ENCODE results near the gene ART5. TPM values are rescaled to one million over a fixed set of nuclear protein-coding genes. Genes with fewer than 3 reads are reported as not detected.

The ART5 gene
- total and polyA plus RNA-seq, 2 experiments from 2014 or later = 6.4 to 12.9 TPM

- no peak overlapping the region for H3K4me2 ChIP-seq
- H3K79me2 ChIP-seq (replicated peaks; ENCODE audit: insufficient read depth) = no peaks in the 10 kb centered on the region
- H3K9me2 ChIP-seq (ENCODE audit: insufficient read depth) = no peaks in the 10 kb centered on the region
- no peaks in the 10 kb centered on the region for H3K9me3 Mint-ChIP-seq
- no peak overlapping the region for H3K27ac ChIP-seq (ENCODE audit: low read depth)
- H2AFZ ChIP-seq = no peak overlapping the region
- no peaks in the 10 kb centered on the region for H3K4me1 ChIP-seq (ENCODE audit: insufficient read depth)
- H3K4me3 ChIP-seq = no peak overlapping the region
- H3K4me3 Mint-ChIP-seq = no peak overlapping the region
- H4K20me1 ChIP-seq (replicated peaks; ENCODE audit: insufficient read depth) = no peaks in the 10 kb centered on the region
- H3K27me3 ChIP-seq (ENCODE audit: insufficient read depth) = no peaks in the 10 kb centered on the region
- DNase-seq (ENCODE audit: low spot score) (no peak), ATAC-seq (no peak)
- no peaks in the 10 kb centered on the region for H3K4me1 Mint-ChIP-seq
- no peaks in the 10 kb centered on the region for H3F3A ChIP-seq (replicated peaks; ENCODE audit: low read depth)
- no peaks in the 10 kb centered on the region for H3K36me3 Mint-ChIP-seq (ENCODE audit: low read depth)
- H3K36me3 ChIP-seq (ENCODE audit: insufficient read depth) = no peaks in the 10 kb centered on the region
- no peaks in the 10 kb centered on the region for H3K27me3 Mint-ChIP-seq (ENCODE audit: insufficient read depth, low read depth, poor library complexity)
- no peak overlapping the region for H3K27ac Mint-ChIP-seq
- no peak for TF ChIP-seq JUNB (IDR thresholded peaks at IDR 0.05; ENCODE audit: unreplicated experiment)
Observed at GRCh38 chr11:3605771-3606203, 36.0 kb downstream of the ART5 start.

GRCh38 chr11:3605283-3605662 lies 36.5 kb downstream of the ART5 start:
- Histone ChIP-seq H3F3A (replicated peaks; ENCODE audit: low read depth) (no peaks in the 10 kb centered on the region), H3K27me3 (ENCODE audit: insufficient read depth) (no peaks in the 10 kb centered on the region), H3K4me2 (no peak overlapping the region), H3K9me2 (ENCODE audit: insufficient read depth) (no peaks in the 10 kb centered on the region), H3K79me2 (replicated peaks; ENCODE audit: insufficient read depth) (no peaks in the 10 kb centered on the region), H3K4me1 (ENCODE audit: insufficient read depth) (no peaks in the 10 kb centered on the region), H3K27ac (ENCODE audit: low read depth) (no peak overlapping the region), H3K4me3 (no peak overlapping the region), H4K20me1 (replicated peaks; ENCODE audit: insufficient read depth) (no peaks in the 10 kb centered on the region), H3K36me3 (ENCODE audit: insufficient read depth) (no peaks in the 10 kb centered on the region), H2AFZ (no peak overlapping the region)
- Mint-ChIP-seq H3K36me3 (ENCODE audit: low read depth) (no peaks in the 10 kb centered on the region), H3K4me1 (no peaks in the 10 kb centered on the region), H3K9me3 (no peaks in the 10 kb centered on the region), H3K27me3 (ENCODE audit: insufficient read depth, low read depth, poor library complexity) (no peaks in the 10 kb centered on the region), H3K4me3 (no peak overlapping the region), H3K27ac (no peak overlapping the region)
- no peak for TF ChIP-seq ZNF331 (CRISPR knock-in tag; IDR thresholded peaks at IDR 0.05; ENCODE audit: low read depth)
- TF ChIP-seq EZH2phosphoT487 (IDR thresholded peaks at IDR 0.05; ENCODE audit: unreplicated experiment) = no peak
- no peak for TF ChIP-seq NANOG (IDR thresholded peaks at IDR 0.05; ENCODE audit: borderline replicate concordance)
- no peak for DNase-seq (ENCODE audit: low spot score)
- ATAC-seq = no peak

GRCh38 chr11:3604167-3604566 lies 37.6 kb downstream of the ART5 start:
- no peaks in the 10 kb centered on the region for H3K36me3 Mint-ChIP-seq (ENCODE audit: low read depth)
- H3K27ac Mint-ChIP-seq = no peak overlapping the region
- no peaks in the 10 kb centered on the region for H3K4me1 Mint-ChIP-seq
- Histone ChIP-seq H3K36me3 (ENCODE audit: insufficient read depth) (no peaks in the 10 kb centered on the region), H3K27me3 (ENCODE audit: insufficient read depth) (no peaks in the 10 kb centered on the region), H3K79me2 (replicated peaks; ENCODE audit: insufficient read depth) (no peaks in the 10 kb centered on the region), H3K4me3 (no peak overlapping the region), H3K27ac (ENCODE audit: low read depth) (no peak overlapping the region), H3K9me2 (ENCODE audit: insufficient read depth) (no peaks in the 10 kb centered on the region), H4K20me1 (replicated peaks; ENCODE audit: insufficient read depth) (no peaks in the 10 kb centered on the region), H3K4me1 (ENCODE audit: insufficient read depth) (no peaks in the 10 kb centered on the region), H3K4me2 (no peak overlapping the region), H3F3A (replicated peaks; ENCODE audit: low read depth) (no peaks in the 10 kb centered on the region), H2AFZ (no peak overlapping the region)
- ATAC-seq (no peak), DNase-seq (ENCODE audit: low spot score) (no peak)
- no peaks in the 10 kb centered on the region for H3K9me3 Mint-ChIP-seq
- H3K4me3 Mint-ChIP-seq = no peak overlapping the region
- H3K27me3 Mint-ChIP-seq (ENCODE audit: insufficient read depth, low read depth, poor library complexity) = no peaks in the 10 kb centered on the region
- TF ChIP-seq STAT1 (IDR thresholded peaks at IDR 0.05; ENCODE audit: unreplicated experiment) (no peak), ZNF331 (CRISPR knock-in tag; IDR thresholded peaks at IDR 0.05; ENCODE audit: low read depth) (no peak), ZNF462 (CRISPR knock-in tag; IDR thresholded peaks at IDR 0.05) (no peak), NANOG (IDR thresholded peaks at IDR 0.05; ENCODE audit: borderline replicate concordance) (no peak), CTCF (conservative IDR thresholded peaks at IDR 0.05; ENCODE audit: low read depth in 2 of 2) (no peak), JUNB (IDR thresholded peaks at IDR 0.05; ENCODE audit: unreplicated experiment) (no peak), ZNF114 (CRISPR knock-in tag; IDR thresholded peaks at IDR 0.05) (no peak), ETS1 (IDR thresholded peaks at IDR 0.05) (no peak)

Data from GM23338 (cell line).